ENCODE measurements around the gene INO80E.

INO80E gene

GRCh38 chr16:29975811-29976511 is 20.1 kb upstream of the INO80E start:
- DNase-seq (no peak), ATAC-seq (no peak)

- DNase-seq: no peak
- no peak for ATAC-seq
Observed at GRCh38 chr16:29977063-29977825, 18.8 kb upstream of the INO80E start.

- ATAC-seq (no peak), DNase-seq (no peak)
Observed at GRCh38 chr16:29978081-29978480, 18.0 kb upstream of the INO80E start.

- ATAC-seq: no peak
- no peak for DNase-seq
Observed at GRCh38 chr16:29978564-29979270, 17.3 kb upstream of the INO80E start.

GRCh38 chr16:29982560-29983419 is 13.3 kb upstream of the INO80E start:
- no peak for ATAC-seq
- DNase-seq: no peak

GRCh38 chr16:29983420-29984136 is 12.5 kb upstream of the INO80E start:
- DNase-seq (no peak), ATAC-seq (no peak)

GRCh38 chr16:29984137-29984763 is 11.8 kb upstream of the INO80E start:
- ATAC-seq: no peak

GRCh38 chr16:29984764-29985147 is 11.3 kb upstream of the INO80E start:
- no peak for DNase-seq
- no peak for ATAC-seq

More at GRCh38 chr16:29984137-29984763, 11.8 kb upstream of the INO80E start:
- DNase-seq: no peak

GRCh38 chr16:29985271-29985811 is 10.7 kb upstream of the INO80E start:
- DNase-seq (no peak), ATAC-seq (no peak)

GRCh38 chr16:29986231-29986630 is 9.8 kb upstream of the INO80E start:
- DNase-seq: no peak
- no peak for ATAC-seq

GRCh38 chr16:29986931-29987330 is 9.1 kb upstream of the INO80E start:
- ATAC-seq (no peak), DNase-seq (no peak)

GRCh38 chr16:29987371-29988085 is 8.5 kb upstream of the INO80E start:
- DNase-seq (no peak), ATAC-seq (no peak)

- no peak for DNase-seq
- no peak for ATAC-seq
Observed at GRCh38 chr16:29988346-29989075, 7.5 kb upstream of the INO80E start.

- DNase-seq (no peak), ATAC-seq (no peak)
Observed at GRCh38 chr16:29989111-29989858, 6.8 kb upstream of the INO80E start.

GRCh38 chr16:29990034-29990433 is 6.0 kb upstream of the INO80E start:
- no peak for DNase-seq

GRCh38 chr16:29990883-29991570 is 5.0 kb upstream of the INO80E start:
- no peak for DNase-seq
- no peak for ATAC-seq

More at GRCh38 chr16:29990034-29990433, 6.0 kb upstream of the INO80E start:
- no peak for ATAC-seq

GRCh38 chr16:29991571-29991904 is 4.5 kb upstream of the INO80E start:
- ATAC-seq (no peak), DNase-seq (no peak)

GRCh38 chr16:29992344-29992967 is 3.6 kb upstream of the INO80E start:
- DNase-seq: no peak

More at GRCh38 chr16:29992344-29992967, 3.6 kb upstream of the INO80E start:
- no peak for ATAC-seq

Data from stimulated activated naive CD8-positive, alpha-beta T cell treated with anti-CD3 and anti-CD28 coated beads, Interleukin-15, Interleukin-2, amounts not matched to agents 100 U/mL and 50 U/mL, for 24 hours (primary cell).